GM19043 (cell line): ENCODE measurements around the gene OXGR1.

Experiments
- ATAC-seq: cut with Tn5 transposase; IDR thresholded peaks from one replicate; pipeline ENCODE4 v1.9.1; 2021; ENCODE audit warnings: low read depth; ENCODE audit not compliant: unreplicated experiment

OXGR1 gene

GRCh38 chr13:96967248-96967745, 27.0 kb downstream of the OXGR1 start:
- ATAC-seq = no peak

GRCh38 chr13:96966415-96967102, 27.7 kb downstream of the OXGR1 start:
- ATAC-seq = no peak

- ATAC-seq = no peak
These were observed 30.3 kb downstream of the OXGR1 start for GRCh38 chr13:96963786-96964475.

- no peak for ATAC-seq
These were observed 33.9 kb downstream of the OXGR1 start for GRCh38 chr13:96960379-96960778.

- no peak for ATAC-seq
These were observed 35.9 kb downstream of the OXGR1 start for GRCh38 chr13:96958286-96958891.

GRCh38 chr13:96952595-96952994, 41.7 kb downstream of the OXGR1 start:
- ATAC-seq = no peak

GRCh38 chr13:96948127-96948526, 46.1 kb downstream of the OXGR1 start:
- no peak for ATAC-seq

GRCh38 chr13:96947343-96947910, 46.8 kb downstream of the OXGR1 start:
- ATAC-seq = no peak

GRCh38 chr13:96946709-96947311, 47.5 kb downstream of the OXGR1 start:
- ATAC-seq = no peak

- no peak for ATAC-seq
These were observed 53.3 kb downstream of the OXGR1 start for GRCh38 chr13:96940961-96941360.

GRCh38 chr13:96935901-96936300, 58.4 kb downstream of the OXGR1 start:
- no peak for ATAC-seq
